GM18520 (cell line): ENCODE results near the gene SPTBN5.

Source experiments
- ATAC-seq: cut with Tn5 transposase; IDR thresholded peaks from one replicate; pipeline ENCODE4 v1.9.1; 2021; ENCODE audit not compliant: unreplicated experiment

Gene SPTBN5

GRCh38 chr15:41904541-41905005, 10.7 kb upstream of the SPTBN5 start:
- ATAC-seq = peak; percentile 65

- no peak for ATAC-seq
Measured at GRCh38 chr15:41903782-41904181, 9.9 kb upstream of the SPTBN5 start.

DNA sequence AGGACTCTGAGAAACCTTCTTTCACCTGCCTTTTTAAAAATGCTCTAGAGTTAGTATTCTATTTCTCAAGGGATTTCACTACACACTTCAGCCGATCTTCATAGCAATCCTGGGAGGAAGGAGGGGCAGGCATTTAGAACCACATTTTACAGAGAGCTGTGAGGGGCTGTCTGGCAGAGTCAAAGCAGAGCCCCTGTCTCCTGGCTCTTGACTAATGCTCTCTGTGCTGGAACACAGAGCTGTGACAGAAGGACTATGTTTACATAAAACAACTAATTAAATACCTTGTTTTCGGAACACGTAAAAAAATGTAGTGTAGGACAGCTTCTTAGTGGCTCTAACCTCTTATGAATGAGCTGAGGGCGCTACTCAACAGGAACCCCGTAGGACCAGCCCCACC, 7.6 kb upstream of the SPTBN5 start:
- ATAC-seq = no peak

DNA sequence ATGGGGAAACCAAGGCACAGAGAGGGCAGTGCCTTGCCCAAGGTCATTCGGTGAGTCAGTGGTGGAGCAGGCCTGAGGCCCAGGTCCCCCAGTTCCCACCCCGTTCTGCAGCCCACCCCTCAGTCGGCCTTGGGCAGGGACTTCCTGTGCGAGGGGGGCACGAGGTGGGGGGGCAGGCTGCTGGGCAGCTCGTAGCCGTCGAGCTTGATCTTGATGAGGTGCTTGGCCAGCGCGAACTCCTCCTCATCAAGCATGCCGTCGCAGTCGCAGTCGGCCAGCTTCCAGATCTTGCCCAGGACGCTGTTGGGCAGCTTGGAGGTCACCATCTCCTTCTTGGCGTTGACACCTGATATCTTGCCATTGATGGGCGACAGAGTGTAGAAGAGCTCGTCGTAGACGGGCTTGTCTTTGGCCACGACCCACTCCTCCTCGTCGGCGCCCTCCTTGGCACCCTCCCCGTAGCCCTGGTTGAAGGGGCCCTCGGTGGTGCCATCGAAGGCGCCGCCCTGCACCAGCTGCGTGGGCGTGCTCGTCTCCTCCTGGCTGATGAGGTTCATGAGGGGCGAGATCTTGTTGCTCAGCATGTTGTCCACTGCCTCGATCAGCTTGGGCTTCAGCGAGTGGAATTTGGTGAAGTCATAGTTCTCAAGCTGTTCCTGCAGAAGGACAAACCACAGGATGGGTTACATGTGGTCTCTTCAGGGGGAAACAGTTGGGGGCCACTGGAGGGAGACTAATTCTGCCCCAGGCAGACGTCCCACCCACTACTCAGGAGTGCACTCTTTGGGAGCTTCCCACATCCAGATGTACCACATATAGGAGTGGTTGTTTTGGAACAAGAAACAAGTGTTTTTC, 6.9 kb upstream of the SPTBN5 start:
- ATAC-seq = no peak

DNA sequence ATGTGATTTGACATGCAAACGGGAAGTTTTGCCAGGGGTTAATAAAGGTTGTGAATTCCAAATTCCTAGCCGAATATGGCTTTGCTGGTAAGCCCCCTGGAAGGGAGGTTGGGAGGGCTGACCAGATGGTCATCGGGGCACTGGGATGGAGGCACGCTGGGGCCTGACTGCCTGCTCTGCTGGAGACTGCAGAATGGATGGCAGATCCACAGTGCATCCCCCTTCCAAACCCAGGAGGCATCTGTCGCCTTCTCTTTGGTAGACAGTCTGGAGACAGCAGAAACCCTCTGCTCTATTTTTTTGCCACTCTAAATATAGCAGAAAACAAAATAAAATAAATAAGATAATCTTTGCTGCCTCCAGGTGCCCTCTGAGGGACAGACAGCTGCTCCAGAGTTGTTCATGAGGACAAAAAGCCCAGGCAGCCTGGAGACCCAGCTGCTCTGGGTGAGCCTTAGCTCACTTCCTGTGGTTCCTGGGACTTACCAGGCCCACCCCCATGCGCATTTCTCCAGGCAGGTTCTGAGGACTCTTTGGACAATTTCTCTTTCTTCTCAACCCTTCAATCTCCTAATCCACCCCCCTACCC, 6.1 kb upstream of the SPTBN5 start:
- no peak for ATAC-seq

GRCh38 chr15:41897363-41897799, 3.5 kb upstream of the SPTBN5 start:
- no peak for ATAC-seq

DNA sequence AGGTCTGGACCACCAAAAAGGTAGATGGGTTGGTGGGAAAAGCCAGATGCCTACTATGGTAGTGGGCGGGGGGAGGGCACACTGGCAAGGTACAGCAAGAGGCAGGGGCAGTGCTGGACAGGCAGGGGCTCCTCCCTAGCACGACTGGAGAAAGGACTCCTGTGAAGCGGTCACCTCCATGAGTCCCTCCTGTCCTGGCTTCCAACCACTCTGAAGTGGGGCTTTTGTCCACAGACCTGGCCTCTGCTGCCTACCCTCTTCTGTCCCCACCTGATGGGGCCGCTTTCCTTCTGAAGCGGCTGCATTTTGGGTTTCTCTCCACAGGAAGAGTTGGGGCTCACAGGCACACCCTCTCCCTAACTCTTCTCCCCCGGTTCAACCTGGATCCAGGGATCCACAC, 2.7 kb upstream of the SPTBN5 start:
- no peak for ATAC-seq

- ATAC-seq = no peak
Measured at GRCh38 chr15:41895957-41896356, 2.1 kb upstream of the SPTBN5 start.

- no peak for ATAC-seq
Measured at GRCh38 chr15:41895491-41895890, 1.6 kb upstream of the SPTBN5 start.

DNA sequence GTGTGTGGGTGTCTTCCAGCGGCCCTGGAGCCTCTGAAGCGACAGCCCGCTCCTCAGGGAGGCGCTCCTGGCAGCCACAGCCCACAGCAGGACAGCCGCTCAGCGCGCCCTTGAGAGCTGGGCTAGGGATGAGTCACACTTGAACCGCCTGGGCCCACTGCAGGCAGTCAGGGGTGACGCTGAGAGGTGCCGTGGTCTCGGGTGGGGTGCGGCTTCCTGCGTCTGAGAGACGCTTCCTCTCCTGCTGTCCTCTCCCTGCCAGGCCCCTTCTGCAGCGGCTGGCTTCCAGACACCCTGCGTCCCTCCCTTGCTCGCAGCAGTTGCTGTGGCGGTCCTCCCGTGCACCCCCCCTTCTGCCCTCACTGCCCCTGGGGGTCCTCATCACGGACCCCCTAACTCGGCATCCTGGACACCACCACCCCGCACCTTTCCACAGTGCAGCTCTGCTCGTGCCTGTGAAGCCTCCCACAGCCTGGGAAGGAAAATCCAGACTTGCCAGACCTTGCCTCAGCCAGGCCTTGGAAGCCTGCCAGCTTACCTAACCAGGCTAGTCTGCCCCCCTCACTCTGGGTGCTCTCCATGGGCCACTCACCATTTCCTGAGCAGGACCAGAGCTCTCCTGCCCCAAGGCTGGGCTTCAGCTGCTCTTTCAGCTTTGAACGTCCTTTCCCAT, 1.1 kb upstream of the SPTBN5 start:
- no peak for ATAC-seq

GRCh38 chr15:41894251-41894790, 468 bp upstream of the SPTBN5 start:
- no peak for ATAC-seq

DNA sequence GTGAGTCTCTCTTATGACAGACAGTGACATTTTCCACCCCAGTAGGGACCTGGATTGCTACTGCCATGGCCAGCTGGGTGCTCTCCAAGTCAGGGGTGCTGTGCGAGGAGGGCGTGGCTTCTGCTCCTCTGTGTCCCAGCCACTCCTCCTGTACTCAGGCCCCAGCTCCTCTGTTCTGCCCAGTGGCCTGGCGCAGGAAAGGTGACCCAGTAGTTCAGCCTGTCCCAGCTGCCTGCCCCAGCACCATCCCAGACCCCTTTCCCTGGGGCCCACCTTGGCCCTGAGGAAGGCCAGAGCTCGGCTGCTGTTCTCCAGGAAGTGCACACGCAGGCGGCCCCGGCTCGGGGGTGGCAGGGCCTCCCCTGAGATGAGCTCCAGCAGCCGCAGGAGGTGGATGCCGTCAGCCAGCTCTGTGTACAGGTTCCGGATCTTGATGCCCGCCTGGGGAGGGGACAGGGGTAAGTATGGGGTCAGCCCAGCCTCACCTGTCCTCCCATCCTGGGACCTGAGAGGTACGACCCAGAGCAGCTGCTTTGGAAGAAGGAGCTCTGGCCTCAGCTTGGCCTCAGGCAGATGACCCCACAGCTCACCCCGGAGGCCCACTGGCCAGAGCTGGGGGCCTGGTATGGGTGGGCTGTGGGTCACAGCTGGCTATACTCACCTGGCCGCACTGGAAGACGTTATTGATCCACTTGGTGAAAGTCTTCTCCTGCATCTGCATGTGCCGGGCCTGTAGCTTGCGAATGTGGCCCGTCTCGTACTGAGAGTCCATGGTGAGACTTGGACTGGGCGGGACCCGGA, 1.0 kb downstream of the SPTBN5 start:
- no peak for ATAC-seq

- ATAC-seq = no peak
Measured at GRCh38 chr15:41891946-41892345, 1.9 kb downstream of the SPTBN5 start.

GRCh38 chr15:41891226-41891625, 2.6 kb downstream of the SPTBN5 start:
- no peak for ATAC-seq

DNA sequence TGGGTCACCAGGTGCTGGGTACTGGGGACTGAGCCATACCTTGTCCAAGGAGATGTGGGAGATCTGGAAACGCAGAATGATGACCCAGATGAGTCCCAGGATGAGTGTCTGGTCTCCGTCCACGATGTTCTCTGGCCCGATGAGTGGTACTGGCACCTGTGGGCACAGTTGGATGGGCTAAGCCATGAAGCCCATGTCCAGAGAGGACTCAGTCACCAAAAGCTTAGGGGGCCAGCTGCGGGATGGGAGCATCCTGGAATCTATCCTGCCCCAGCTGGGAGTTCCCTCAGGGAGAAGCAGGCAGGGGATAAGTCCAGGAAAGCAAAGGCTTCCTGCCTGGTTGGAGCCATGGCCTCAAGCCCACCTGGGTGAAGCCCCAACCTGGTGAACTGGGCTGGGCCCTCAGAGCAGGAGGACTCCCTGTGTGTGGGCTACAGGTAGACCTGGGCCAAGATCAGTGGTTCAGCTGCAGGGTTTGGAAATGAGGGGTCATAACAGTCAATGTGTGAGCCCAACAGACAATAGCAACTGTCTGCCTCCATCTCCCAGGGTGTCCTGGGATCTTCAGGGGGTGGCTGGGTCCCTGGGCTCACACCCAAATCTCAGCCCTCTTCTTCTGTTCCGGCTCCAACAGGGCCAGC, 3.7 kb downstream of the SPTBN5 start:
- no peak for ATAC-seq

DNA sequence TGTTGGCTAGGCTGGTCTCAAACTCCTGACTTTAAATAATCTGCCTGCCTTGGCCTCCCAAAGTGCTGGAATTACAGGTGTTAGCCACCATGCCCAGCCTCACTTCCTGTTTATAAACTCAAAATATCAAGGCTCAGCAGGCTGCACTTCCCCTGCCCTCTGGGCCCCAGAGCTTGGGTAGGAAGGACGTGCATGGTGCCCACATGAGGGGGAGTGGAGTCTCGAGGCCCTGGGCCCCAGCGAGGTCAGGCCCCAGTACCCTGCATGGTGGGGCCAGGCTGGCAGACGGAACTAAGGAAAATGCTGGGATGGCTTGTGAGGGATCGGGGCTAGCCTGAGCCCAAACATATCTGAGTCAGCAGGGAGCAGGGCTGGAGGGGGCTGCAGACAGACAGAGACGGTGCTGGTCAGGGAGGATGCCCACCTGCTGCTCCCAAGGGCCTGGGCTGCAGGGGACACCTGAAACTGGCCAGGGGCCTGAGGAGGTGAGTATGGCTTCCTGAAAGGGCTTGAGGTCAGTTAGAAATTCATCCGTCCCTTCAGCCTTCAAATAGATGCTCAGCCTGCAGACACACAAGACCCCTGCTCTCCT, 5.1 kb downstream of the SPTBN5 start:
- ATAC-seq = no peak

GRCh38 chr15:41887893-41888292, 6.0 kb downstream of the SPTBN5 start:
- ATAC-seq = no peak

- ATAC-seq = no peak
Measured at GRCh38 chr15:41887161-41887560, 6.7 kb downstream of the SPTBN5 start.

- ATAC-seq = no peak
Measured at GRCh38 chr15:41886741-41887140, 7.1 kb downstream of the SPTBN5 start.

DNA sequence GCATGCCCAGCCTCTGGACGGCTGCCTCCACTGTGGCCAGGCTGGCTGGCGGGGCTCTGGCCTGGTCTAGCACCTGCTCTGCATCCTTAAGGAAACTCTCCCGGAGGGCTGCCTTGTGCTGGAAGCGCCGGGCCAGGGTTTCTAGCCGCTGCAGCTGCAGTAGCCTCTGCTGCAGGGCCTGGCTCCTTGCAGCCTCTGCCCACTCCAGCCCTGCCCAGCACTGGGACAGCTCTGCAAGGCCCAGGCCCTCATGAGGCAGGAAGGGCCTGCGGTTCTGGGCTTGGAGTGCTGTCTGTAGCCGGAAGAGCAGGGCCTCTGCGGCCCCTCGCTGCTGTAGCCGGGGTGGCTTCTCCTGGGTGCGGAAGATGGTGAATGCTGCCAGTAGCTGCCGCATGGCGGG, 8.0 kb downstream of the SPTBN5 start:
- no peak for ATAC-seq
